ENCODE results near the gene LACTB. TPM values are rescaled to one million over a fixed set of nuclear protein-coding genes. Genes with fewer than 3 reads are reported as not detected.
A peak's percentile ranks its signal among the peaks of the same experiment; 100 is the strongest.

Gene LACTB
- total and polyA plus RNA-seq, 2 of the 13 experiments (the other 11 are each of a cell fraction or from before 2014, with no cell fraction given): 14.8 to 23.0 TPM

GRCh38 chr15:63188926-63189871 lies 67.5 kb downstream of the LACTB start, which contains the start of gene RAB8B (continued):
- TF ChIP-seq ATF5 (CRISPR knock-in tag; IDR thresholded peaks at IDR 0.05; ENCODE audit: low read depth) (no peak), ZNF777 (CRISPR knock-in tag; IDR thresholded peaks at IDR 0.05) (no peak), CREB1 (IDR thresholded peaks at IDR 0.05) (peak; percentile 90), CREB1 (CRISPR knock-in tag; IDR thresholded peaks at IDR 0.05) (peak; percentile 95), KDM4B (CRISPR knock-in tag; IDR thresholded peaks at IDR 0.05) (0 out of 2 replicates have a peak, but pooled peaks have one; percentile 49), TSC22D2 (CRISPR knock-in tag; IDR thresholded peaks at IDR 0.05; ENCODE audit: borderline replicate concordance) (no peak), GPN1 (CRISPR knock-in tag; IDR thresholded peaks at IDR 0.05; ENCODE audit: borderline replicate concordance) (no peak), ZNF18 (CRISPR knock-in tag; IDR thresholded peaks at IDR 0.05; ENCODE audit: insufficient replicate concordance) (no peak), MYC (CRISPR knock-in tag; IDR thresholded peaks at IDR 0.05; ENCODE audit: borderline replicate concordance) (no peak), ZNF510 (CRISPR knock-in tag; IDR thresholded peaks at IDR 0.05; ENCODE audit: low read depth) (no peak), YEATS2 (CRISPR knock-in tag; IDR thresholded peaks at IDR 0.05; ENCODE audit: borderline replicate concordance) (peak; percentile 52; the same call in 1 of the 2 replicates), RFX1 (IDR thresholded peaks at IDR 0.05) (no peak), ZFAT (CRISPR knock-in tag; conservative IDR thresholded peaks at IDR 0.05) (no peak), ZFP82 (CRISPR knock-in tag; IDR thresholded peaks at IDR 0.05; ENCODE audit: borderline replicate concordance) (no peak), TBX3 (IDR thresholded peaks at IDR 0.05; ENCODE audit: borderline replicate concordance) (no peak), HHEX (CRISPR knock-in tag; IDR thresholded peaks at IDR 0.05) (no peak), ZNF841 (CRISPR knock-in tag; IDR thresholded peaks at IDR 0.05; ENCODE audit: borderline replicate concordance) (no peak)
- TF ChIP-seq, protein P1, sequence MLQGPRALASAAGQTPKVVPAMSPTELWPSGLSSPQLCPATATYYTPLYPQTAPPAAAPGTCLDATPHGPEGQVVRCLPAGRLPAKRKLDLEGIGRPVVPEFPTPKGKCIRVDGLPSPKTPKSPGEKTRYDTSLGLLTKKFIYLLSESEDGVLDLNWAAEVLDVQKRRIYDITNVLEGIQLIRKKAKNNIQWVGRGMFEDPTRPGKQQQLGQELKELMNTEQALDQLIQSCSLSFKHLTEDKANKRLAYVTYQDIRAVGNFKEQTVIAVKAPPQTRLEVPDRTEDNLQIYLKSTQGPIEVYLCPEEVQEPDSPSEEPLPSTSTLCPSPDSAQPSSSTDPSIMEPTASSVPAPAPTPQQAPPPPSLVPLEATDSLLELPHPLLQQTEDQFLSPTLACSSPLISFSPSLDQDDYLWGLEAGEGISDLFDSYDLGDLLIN (CRISPR knock-in tag; IDR thresholded peaks at IDR 0.05; ENCODE audit: borderline replicate concordance): no peak
- TF ChIP-seq, protein P2, sequence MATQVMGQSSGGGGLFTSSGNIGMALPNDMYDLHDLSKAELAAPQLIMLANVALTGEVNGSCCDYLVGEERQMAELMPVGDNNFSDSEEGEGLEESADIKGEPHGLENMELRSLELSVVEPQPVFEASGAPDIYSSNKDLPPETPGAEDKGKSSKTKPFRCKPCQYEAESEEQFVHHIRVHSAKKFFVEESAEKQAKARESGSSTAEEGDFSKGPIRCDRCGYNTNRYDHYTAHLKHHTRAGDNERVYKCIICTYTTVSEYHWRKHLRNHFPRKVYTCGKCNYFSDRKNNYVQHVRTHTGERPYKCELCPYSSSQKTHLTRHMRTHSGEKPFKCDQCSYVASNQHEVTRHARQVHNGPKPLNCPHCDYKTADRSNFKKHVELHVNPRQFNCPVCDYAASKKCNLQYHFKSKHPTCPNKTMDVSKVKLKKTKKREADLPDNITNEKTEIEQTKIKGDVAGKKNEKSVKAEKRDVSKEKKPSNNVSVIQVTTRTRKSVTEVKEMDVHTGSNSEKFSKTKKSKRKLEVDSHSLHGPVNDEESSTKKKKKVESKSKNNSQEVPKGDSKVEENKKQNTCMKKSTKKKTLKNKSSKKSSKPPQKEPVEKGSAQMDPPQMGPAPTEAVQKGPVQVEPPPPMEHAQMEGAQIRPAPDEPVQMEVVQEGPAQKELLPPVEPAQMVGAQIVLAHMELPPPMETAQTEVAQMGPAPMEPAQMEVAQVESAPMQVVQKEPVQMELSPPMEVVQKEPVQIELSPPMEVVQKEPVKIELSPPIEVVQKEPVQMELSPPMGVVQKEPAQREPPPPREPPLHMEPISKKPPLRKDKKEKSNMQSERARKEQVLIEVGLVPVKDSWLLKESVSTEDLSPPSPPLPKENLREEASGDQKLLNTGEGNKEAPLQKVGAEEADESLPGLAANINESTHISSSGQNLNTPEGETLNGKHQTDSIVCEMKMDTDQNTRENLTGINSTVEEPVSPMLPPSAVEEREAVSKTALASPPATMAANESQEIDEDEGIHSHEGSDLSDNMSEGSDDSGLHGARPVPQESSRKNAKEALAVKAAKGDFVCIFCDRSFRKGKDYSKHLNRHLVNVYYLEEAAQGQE (IDR thresholded peaks at IDR 0.05; ENCODE audit: borderline replicate concordance in 1 of 2, low read depth in 1 of 2, low read length in 2 of 2): no peak
- TF ChIP-seq, protein P3, sequence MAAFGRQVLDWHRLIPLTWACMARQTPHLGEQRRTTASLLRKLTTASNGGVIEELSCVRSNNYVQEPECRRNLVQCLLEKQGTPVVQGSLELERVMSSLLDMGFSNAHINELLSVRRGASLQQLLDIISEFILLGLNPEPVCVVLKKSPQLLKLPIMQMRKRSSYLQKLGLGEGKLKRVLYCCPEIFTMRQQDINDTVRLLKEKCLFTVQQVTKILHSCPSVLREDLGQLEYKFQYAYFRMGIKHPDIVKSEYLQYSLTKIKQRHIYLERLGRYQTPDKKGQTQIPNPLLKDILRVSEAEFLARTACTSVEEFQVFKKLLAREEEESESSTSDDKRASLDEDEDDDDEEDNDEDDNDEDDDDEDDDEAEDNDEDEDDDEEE (CRISPR knock-in tag; IDR thresholded peaks at IDR 0.05): no peak

Measured in HepG2 (cell line).